ENCODE measurements around the gene SOX14.

Gene SOX14

GRCh38 chr3:137768361-137769321 is 4.5 kb downstream of the SOX14 start:
- no peak for DNase-seq

GRCh38 chr3:137769322-137770065 is 5.4 kb downstream of the SOX14 start:
- no peak for DNase-seq

DNA sequence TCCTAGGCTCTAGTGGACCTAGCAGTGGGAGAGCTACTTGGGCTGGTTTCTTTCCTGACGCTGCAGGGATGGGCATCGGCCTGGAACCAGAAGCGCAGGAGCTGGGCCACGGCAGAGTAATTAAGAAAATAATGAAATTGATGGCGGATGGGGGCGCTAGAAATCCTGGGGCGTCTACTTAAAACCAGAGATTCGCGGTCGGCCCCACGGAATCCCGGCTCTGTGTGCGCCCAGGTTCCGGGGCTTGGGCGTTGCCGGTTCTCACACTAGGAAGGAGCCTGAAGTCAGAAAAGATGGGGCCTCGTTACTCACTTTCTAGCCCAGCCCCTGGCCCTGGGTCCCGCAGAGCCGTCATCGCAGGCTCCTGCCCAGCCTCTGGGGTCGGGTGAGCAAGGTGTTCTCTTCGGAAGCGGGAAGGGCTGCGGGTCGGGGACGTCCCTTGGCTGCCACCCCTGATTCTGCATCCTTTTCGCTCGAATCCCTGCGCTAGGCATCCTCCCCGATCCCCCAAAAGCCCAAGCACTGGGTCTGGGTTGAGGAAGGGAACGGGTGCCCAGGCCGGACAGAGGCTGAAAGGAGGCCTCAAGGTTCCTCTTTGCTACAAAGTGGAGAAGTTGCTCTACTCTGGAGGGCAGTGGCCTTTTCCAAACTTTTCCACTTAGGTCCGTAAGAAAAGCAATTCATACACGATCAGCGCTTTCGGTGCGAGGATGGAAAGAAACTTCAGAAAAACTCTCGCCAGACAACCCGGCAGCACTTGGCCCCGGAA is 6.1 kb downstream of the SOX14 start:
- no peak for DNase-seq

DNA sequence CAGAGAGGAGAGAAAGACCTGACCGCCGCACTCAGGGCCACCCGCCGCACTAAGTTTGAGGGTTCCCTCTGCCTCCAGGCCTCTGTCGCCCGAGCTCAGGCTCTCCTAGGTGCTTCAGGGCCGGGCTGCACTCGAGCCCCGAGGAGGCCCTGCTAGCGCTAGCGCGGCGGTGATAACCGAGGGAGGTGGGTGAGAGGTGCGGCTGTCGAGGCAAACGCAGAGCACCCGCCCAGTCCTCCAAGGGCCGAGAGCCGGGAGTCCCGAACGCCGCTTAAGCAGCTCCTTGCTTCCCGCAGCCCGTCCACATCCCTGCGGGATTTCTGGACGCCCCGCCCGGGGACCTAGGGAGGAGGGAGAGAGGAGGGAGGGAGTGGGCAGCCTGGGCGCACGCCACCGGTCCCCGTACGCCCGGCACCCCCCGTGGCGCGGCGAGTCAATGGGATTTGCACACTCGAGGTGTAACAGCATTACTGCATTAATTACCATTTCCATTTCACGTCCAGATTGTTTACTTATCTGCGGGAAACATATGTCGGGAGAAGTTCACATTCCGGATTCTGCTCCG is 6.8 kb downstream of the SOX14 start:
- DNase-seq, result no peak

GRCh38 chr3:137771401-137772213 is 7.5 kb downstream of the SOX14 start:
- DNase-seq, result no peak

GRCh38 chr3:137772214-137772955 is 8.3 kb downstream of the SOX14 start:
- DNase-seq, result no peak

- no peak for DNase-seq
Observed at GRCh38 chr3:137778941-137779340, 14.8 kb downstream of the SOX14 start.

GRCh38 chr3:137787529-137787928 is 23.4 kb downstream of the SOX14 start:
- no peak for DNase-seq

- no peak for DNase-seq
Observed at GRCh38 chr3:137789236-137789635, 25.1 kb downstream of the SOX14 start.

DNA sequence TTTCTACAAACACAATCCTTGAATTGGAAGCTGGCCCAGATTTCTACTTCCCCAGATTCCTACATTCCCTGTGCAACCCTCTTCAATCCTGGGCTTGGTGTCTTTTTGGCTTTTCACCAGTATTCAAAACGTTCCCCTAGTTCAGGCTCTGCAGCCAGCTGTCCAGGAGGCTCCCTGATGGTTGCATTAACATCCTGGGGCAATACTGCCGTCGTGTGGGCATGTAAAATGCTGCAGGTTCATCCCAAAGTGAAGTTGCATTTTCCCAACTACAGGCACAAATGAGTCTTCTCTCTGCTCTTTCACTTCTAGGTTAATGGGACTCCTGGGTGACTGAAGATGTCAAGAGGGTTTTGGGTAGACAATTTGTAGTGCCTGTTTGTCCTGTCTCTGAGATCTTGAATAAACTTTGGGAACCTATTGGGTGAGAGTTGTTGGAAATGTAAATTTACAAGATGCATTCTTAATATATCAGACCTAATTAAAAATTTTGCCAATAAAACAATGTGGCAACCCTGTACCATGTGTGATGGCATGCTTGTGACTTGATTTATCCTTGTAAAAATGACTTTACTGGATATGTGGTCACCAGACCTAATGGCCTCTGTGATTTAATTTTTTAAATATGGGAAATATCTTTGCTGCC is 28.6 kb downstream of the SOX14 start:
- peak in 1 of 2 experiments; percentile 10 for DNase-seq

GRCh38 chr3:137796993-137797392 is 32.9 kb downstream of the SOX14 start:
- no peak for DNase-seq

- no peak for DNase-seq
Observed at GRCh38 chr3:137803215-137803614, 39.1 kb downstream of the SOX14 start.

DNA sequence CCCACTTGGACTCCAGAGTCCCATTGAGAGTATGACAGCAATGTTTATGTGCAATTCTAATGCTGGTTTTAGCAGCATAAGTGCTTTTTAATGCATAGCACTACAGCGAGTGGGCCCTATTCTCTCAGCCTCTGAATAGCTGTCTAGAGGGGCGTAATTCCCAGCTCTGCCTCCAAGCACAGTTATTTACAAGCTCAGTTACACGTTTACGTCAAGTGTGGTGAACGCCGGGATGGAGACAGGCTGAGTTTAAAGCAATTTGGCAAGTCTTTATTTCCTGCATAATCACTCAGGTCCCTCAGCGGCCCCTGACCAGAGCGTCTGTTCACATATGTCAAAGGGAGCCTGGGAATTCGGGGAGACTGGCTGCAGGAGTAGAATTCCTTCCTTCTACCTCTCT is 43.9 kb downstream of the SOX14 start:
- DNase-seq, result no peak

- DNase-seq, result no peak
Observed at GRCh38 chr3:137809509-137809908, 45.4 kb downstream of the SOX14 start.

DNA sequence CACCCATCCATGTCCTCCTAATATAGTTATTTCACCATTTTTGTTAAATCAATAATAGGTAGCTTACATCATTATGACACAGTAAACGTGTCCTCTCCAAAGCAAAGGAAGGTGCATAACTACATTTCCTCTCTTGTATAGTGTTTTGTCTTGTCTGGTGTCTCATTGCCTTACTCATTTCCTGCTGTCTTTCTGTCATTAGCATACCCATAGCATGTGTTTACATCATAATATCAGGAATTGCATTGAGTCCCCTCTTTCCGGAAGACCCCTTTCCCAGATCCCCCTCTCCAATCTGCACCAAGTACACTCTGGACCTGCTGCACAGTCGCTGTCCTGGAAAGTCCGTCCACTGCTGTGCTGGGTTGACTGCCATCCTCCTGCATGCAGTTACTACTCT is 47.9 kb downstream of the SOX14 start:
- DNase-seq, result no peak

- DNase-seq, result no peak
Observed at GRCh38 chr3:137815251-137815650, 51.1 kb downstream of the SOX14 start.
